SH-SY5Y (cell line): ENCODE data around the gene MAGI2.
A peak's percentile ranks its signal among the peaks of the same experiment; 100 is the strongest.

ENCODE experiments used
- GATA2 ChIP-seq: IDR thresholded peaks from 2 replicates; pipeline ENCODE4 v1.6.1; 2011; ENCODE audit warnings: mild to moderate bottlenecking, low read depth, low read length
- GATA3 ChIP-seq: IDR thresholded peaks from 2 replicates; pipeline ENCODE4 v1.6.1; 2011; ENCODE audit warnings: low read depth, mild to moderate bottlenecking, low read length, moderate library complexity

Gene MAGI2

DNA sequence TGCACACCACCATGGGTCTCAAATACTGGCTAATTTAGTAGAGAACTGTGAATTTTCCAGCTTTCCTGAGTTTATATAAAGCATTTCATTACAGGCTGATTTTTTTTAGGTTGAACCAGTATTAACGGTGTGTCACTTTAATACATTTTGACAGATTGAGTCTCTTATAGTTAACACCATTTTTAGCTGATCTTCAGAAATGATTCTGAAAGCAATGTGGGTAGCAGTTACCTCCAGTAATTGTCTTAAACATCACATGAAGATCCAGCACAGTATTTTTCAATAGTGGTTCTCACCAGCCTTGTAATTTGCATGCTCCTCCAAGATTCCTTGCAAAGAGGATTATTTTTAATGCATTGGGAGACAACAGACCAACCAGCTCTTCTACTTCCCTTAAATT is 961.3 kb downstream of the MAGI2 start:
- TF ChIP-seq GATA3 (no peak), GATA2 (no peak)

- TF ChIP-seq GATA2 (no peak), GATA3 (no peak)
These were observed 962.9 kb downstream of the MAGI2 start for GRCh38 chr7:78490524-78490923.

- peak; percentile 85 for TF ChIP-seq GATA2
- peak; percentile 74 for TF ChIP-seq GATA3
These were observed 963.8 kb downstream of the MAGI2 start for GRCh38 chr7:78489476-78490240.

- TF ChIP-seq GATA2, result peak; percentile 81
- TF ChIP-seq GATA3, result peak; percentile 74; the same call in 1 of the 2 replicates
These were observed 966.0 kb downstream of the MAGI2 start for GRCh38 chr7:78487464-78487863.

- no peak for TF ChIP-seq GATA3
- no peak for TF ChIP-seq GATA2
These were observed 974.1 kb downstream of the MAGI2 start for GRCh38 chr7:78479348-78479747.

DNA sequence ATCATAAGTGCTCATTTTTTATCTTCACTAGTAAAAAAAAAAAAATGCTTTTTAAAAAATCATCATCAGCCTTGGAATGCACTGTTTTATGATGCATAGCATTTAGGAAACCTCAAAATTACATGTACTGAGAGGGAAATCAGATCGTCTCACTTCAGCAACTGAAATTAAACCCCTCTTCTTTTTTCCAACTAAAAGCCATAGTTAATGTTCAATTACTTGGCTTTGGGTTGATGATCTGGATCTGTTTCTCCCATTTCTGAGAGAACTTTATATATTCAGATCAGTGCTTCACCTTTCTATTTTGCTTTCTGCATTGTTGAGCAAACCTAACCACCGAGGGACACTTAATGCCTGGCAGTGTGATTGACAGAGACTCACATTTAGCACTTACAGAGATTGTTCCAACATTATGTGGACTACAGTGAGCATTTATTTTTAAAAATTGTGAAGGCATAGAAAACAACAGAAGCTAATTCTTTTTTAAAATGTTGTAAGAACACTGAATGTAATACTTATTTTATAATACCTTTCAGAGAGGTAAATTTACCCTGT is 976.5 kb downstream of the MAGI2 start:
- TF ChIP-seq GATA3 (no peak), GATA2 (no peak)

GRCh38 chr7:78473571-78474301 is 979.7 kb downstream of the MAGI2 start:
- TF ChIP-seq GATA2 (peak; percentile 47; the same call in 1 of the 2 replicates), GATA3 (0 out of 2 replicates have a peak, but pooled peaks have one; percentile 50)

GRCh38 chr7:78473021-78473420 is 980.4 kb downstream of the MAGI2 start:
- TF ChIP-seq GATA2 (no peak), GATA3 (no peak)

DNA sequence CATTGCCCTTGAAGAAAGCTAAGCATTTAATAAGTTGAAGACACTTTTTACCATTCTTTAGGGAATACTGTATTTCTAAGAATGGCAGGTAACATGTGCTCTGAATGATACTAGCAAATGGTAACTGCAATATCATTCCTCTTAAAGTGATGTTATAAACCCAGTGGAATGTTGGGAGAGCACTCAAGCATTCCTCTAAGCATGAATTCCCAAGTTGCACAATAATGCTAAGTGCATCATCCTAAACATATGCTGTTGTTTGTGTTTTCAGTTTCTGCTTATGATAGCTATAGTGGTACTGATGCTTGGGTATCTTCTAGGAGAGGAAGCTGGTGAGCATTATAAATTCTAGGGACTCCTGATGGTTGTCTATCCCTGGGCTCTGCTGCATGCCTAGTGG is 980.9 kb downstream of the MAGI2 start:
- no peak for TF ChIP-seq GATA2
- no peak for TF ChIP-seq GATA3

DNA sequence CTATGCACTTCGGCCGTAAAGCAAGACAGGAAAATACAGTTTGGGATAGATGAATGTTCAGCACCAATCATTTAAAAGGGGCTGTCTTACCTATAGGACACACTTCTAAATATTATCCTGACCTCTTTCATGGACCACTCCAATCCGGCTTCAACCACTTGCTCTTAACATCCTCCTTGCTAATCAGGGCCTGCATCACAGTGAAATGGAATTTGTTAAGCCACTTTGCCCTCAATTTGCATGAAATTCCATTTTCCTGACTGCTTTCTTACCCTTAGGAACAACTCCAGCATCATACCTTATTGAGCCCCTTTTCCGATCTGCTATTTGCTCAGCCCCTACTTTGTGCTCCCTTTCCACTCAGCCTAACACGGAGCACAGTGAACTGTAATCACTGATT is 987.6 kb downstream of the MAGI2 start:
- no peak for TF ChIP-seq GATA3
- TF ChIP-seq GATA2, result no peak

GRCh38 chr7:78463039-78463438 is 990.4 kb downstream of the MAGI2 start:
- TF ChIP-seq GATA3 (no peak), GATA2 (no peak)

DNA sequence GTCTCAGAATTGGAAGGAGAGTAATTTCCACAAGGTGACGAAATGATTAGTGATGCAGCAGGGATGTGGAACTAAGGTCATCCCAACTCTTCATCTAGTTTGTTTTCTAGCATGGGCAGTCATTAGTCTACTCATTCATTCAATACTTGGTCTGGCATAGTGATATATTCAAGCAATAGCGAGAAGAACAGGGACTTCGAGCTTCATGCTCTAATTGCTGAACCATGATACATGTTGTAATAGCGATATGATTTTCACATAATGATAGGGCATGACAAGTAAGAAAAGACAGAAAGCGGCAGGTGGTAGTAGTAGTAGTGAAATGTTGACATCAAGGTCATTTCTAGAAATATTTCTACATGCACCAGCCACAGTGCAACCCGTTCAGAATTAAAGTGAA is 1002.8 kb downstream of the MAGI2 start:
- TF ChIP-seq GATA3 (no peak), GATA2 (no peak)

- TF ChIP-seq GATA3, result no peak
- peak; percentile 54 for TF ChIP-seq GATA2
These were observed 1004.6 kb downstream of the MAGI2 start for GRCh38 chr7:78448911-78449310.

GRCh38 chr7:78444267-78444666 is 1009.2 kb downstream of the MAGI2 start:
- no peak for TF ChIP-seq GATA2
- no peak for TF ChIP-seq GATA3
